HK-2 (cell line): ENCODE data around the gene LRRFIP1.
"Not testable (repeated sequence)": the region's sequence is repeated elsewhere in the genome, so short reads cannot be mapped to it uniquely, and the experiment has no call there.

Experiments used
- DNase-seq: peaks from one replicate; pipeline ENCODE4 v3.0.0-alpha.2; 2018; ENCODE audit not compliant: unreplicated experiment

The LRRFIP1 gene

GRCh38 chr2:237596520-237597195 is 30.7 kb upstream of the LRRFIP1 start:
- no peak for DNase-seq

- no peak for DNase-seq
Observed at GRCh38 chr2:237597196-237598145, 29.9 kb upstream of the LRRFIP1 start.

- DNase-seq, result no peak
Observed at GRCh38 chr2:237598468-237599208, 28.7 kb upstream of the LRRFIP1 start.

- DNase-seq, result no peak
Observed at GRCh38 chr2:237599465-237600110, 27.8 kb upstream of the LRRFIP1 start.

GRCh38 chr2:237600205-237600846 is 27.1 kb upstream of the LRRFIP1 start:
- DNase-seq, result no peak

GRCh38 chr2:237601453-237602116 is 25.8 kb upstream of the LRRFIP1 start:
- DNase-seq, result no peak

- no peak for DNase-seq
Observed at GRCh38 chr2:237602409-237602808, 25.0 kb upstream of the LRRFIP1 start.

- DNase-seq, result no peak
Observed at GRCh38 chr2:237603049-237603717, 24.2 kb upstream of the LRRFIP1 start.

- no peak for DNase-seq
Observed at GRCh38 chr2:237603718-237604362, 23.5 kb upstream of the LRRFIP1 start.

- DNase-seq, result no peak
Observed at GRCh38 chr2:237604391-237604790, 23.0 kb upstream of the LRRFIP1 start.

GRCh38 chr2:237604960-237605359 is 22.4 kb upstream of the LRRFIP1 start:
- no peak for DNase-seq

- not testable (repeated sequence) for DNase-seq
Observed at GRCh38 chr2:237606522-237606921, 20.9 kb upstream of the LRRFIP1 start.

- no peak for DNase-seq
Observed at GRCh38 chr2:237612527-237613357, 14.6 kb upstream of the LRRFIP1 start.

GRCh38 chr2:237613679-237614078 is 13.7 kb upstream of the LRRFIP1 start:
- no peak for DNase-seq

GRCh38 chr2:237614151-237614720 is 13.2 kb upstream of the LRRFIP1 start:
- DNase-seq, result peak; percentile 58

GRCh38 chr2:237615631-237616249 is 11.6 kb upstream of the LRRFIP1 start:
- DNase-seq, result no peak

GRCh38 chr2:237616373-237616733 is 11.0 kb upstream of the LRRFIP1 start:
- DNase-seq, result no peak
